Activated naive CD4-positive, alpha-beta T cell treated with anti-CD3 and anti-CD28 coated beads, Interleukin-2, amount 50 U/mL, for 24 hours (primary cell): ENCODE measurements around the gene POLD2.

ENCODE experiments used
- H3K27ac Mint-ChIP-seq: one replicate; pipeline ENCODE4 v1.8.0; 2021; ENCODE audit warnings: mild to moderate bottlenecking, mixed read lengths
- H3K27me3 Mint-ChIP-seq: one replicate; pipeline ENCODE4 v1.8.0; 2021; ENCODE audit warnings: mixed read lengths
- H3K36me3 Mint-ChIP-seq: one replicate; pipeline ENCODE4 v1.8.0; 2021; ENCODE audit warnings: mixed read lengths
- H3K4me1 Mint-ChIP-seq: one replicate; pipeline ENCODE4 v1.8.0; 2021; ENCODE audit warnings: mixed read lengths
- H3K4me3 Mint-ChIP-seq: one replicate; pipeline ENCODE4 v1.8.0; 2021; ENCODE audit warnings: mild to moderate bottlenecking, mixed read lengths
- H3K9me3 Mint-ChIP-seq: one replicate; pipeline ENCODE4 v1.8.0; 2021; ENCODE audit warnings: mixed read lengths

Gene POLD2

GRCh38 chr7:44156453-44157010, 33.2 kb upstream of the POLD2 start:
- no peaks in the 10 kb centered on the region for H3K36me3 Mint-ChIP-seq
- no peaks in the 10 kb centered on the region for H3K4me1 Mint-ChIP-seq
- no peak overlapping the region for H3K27ac Mint-ChIP-seq
- no peaks in the 10 kb centered on the region for H3K9me3 Mint-ChIP-seq
- no peak overlapping the region for H3K4me3 Mint-ChIP-seq
- no peaks in the 10 kb centered on the region for H3K27me3 Mint-ChIP-seq

GRCh38 chr7:44155191-44156185, 32.1 kb upstream of the POLD2 start:
- Mint-ChIP-seq H3K4me1 (no peaks in the 10 kb centered on the region), H3K27ac (no peak overlapping the region), H3K36me3 (no peaks in the 10 kb centered on the region), H3K27me3 (no peaks in the 10 kb centered on the region), H3K9me3 (no peaks in the 10 kb centered on the region), H3K4me3 (no peak overlapping the region)

- H3K4me1 Mint-ChIP-seq, result no peaks in the 10 kb centered on the region
- no peaks in the 10 kb centered on the region for H3K9me3 Mint-ChIP-seq
- no peaks in the 10 kb centered on the region for H3K27me3 Mint-ChIP-seq
- H3K27ac Mint-ChIP-seq, result no peak overlapping the region
- no peak overlapping the region for H3K4me3 Mint-ChIP-seq
- H3K36me3 Mint-ChIP-seq, result no peaks in the 10 kb centered on the region
Measured at GRCh38 chr7:44154703-44155102, 31.4 kb upstream of the POLD2 start.

GRCh38 chr7:44153948-44154335, 30.6 kb upstream of the POLD2 start:
- Mint-ChIP-seq H3K27me3 (no peaks in the 10 kb centered on the region), H3K27ac (no peak overlapping the region), H3K36me3 (no peaks in the 10 kb centered on the region), H3K4me1 (no peaks in the 10 kb centered on the region), H3K4me3 (no peak overlapping the region), H3K9me3 (no peaks in the 10 kb centered on the region)

- Mint-ChIP-seq H3K4me1 (no peaks in the 10 kb centered on the region), H3K36me3 (no peaks in the 10 kb centered on the region), H3K27ac (no peak overlapping the region), H3K27me3 (no peaks in the 10 kb centered on the region), H3K9me3 (no peaks in the 10 kb centered on the region), H3K4me3 (no peak overlapping the region)
Measured at GRCh38 chr7:44152971-44153947, 29.9 kb upstream of the POLD2 start.

DNA sequence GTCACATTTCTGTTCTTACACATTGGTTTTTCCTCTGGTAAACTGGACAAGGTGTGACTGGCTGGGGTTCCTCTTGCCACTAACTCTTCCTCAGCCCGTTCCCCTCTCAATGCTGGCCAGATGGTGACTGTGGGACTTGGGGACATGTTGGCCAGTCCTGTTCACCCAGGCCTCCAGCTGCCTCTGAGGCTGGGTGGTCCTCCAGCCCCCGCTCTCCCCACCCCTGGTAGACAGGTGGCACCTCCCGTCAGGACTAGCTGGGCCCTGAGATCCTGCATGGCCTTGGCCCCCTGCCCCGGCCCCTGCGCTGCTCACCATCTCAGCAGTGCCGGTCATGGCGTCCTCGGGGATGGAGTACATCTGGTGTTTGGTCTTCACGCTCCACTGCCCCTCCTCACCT, 28.6 kb upstream of the POLD2 start:
- no peaks in the 10 kb centered on the region for H3K27me3 Mint-ChIP-seq
- no peaks in the 10 kb centered on the region for H3K36me3 Mint-ChIP-seq
- H3K4me1 Mint-ChIP-seq, result no peaks in the 10 kb centered on the region
- H3K4me3 Mint-ChIP-seq, result no peak overlapping the region
- no peak overlapping the region for H3K27ac Mint-ChIP-seq
- no peaks in the 10 kb centered on the region for H3K9me3 Mint-ChIP-seq

- Mint-ChIP-seq H3K27me3 (no peaks in the 10 kb centered on the region), H3K4me1 (no peaks in the 10 kb centered on the region), H3K9me3 (no peaks in the 10 kb centered on the region), H3K4me3 (no peak overlapping the region), H3K27ac (no peak overlapping the region), H3K36me3 (no peaks in the 10 kb centered on the region)
Measured at GRCh38 chr7:44150966-44151941, 27.9 kb upstream of the POLD2 start.

GRCh38 chr7:44150466-44150832, 27.1 kb upstream of the POLD2 start:
- Mint-ChIP-seq H3K9me3 (no peaks in the 10 kb centered on the region), H3K4me1 (peaks cover 2% of the 10 kb centered on the region), H3K27ac (no peak overlapping the region), H3K4me3 (no peak overlapping the region), H3K27me3 (no peaks in the 10 kb centered on the region), H3K36me3 (no peaks in the 10 kb centered on the region)

- Mint-ChIP-seq H3K9me3 (no peaks in the 10 kb centered on the region), H3K36me3 (no peaks in the 10 kb centered on the region), H3K27me3 (no peaks in the 10 kb centered on the region), H3K4me1 (peaks cover 7% of the 10 kb centered on the region), H3K4me3 (no peak overlapping the region), H3K27ac (no peak overlapping the region)
Measured at GRCh38 chr7:44149571-44150465, 26.5 kb upstream of the POLD2 start.

DNA sequence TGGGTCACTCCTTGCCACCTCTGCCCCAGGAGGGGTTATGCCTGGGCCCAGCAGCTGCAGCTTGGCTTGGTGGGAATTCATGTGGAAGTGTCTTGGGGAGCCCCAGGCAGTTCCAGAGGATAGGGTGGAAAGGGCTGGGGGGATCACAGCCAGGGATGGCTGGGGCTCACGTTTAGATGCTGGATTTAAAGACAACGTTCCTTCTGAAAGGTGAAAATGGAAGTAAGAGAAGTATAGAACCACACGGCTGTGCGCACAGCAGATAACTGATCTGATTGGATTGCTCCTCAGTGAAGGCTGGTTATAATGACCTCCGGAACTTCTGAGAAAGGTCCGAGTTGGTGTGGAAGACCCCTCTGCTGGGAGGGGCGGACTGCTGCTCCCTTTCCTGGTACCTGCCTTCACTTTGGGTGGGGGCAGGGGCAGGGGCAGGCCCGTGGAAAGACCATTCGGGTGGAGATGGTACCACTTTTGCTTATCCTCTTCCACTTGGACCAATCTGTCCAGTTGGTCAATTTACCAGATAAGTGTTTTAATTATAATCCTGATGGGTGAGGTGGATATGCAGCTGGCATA, 25.7 kb upstream of the POLD2 start:
- Mint-ChIP-seq H3K9me3 (no peaks in the 10 kb centered on the region), H3K4me1 (peaks cover 7% of the 10 kb centered on the region), H3K27ac (no peak overlapping the region), H3K4me3 (no peak overlapping the region), H3K36me3 (no peaks in the 10 kb centered on the region), H3K27me3 (no peaks in the 10 kb centered on the region)

DNA sequence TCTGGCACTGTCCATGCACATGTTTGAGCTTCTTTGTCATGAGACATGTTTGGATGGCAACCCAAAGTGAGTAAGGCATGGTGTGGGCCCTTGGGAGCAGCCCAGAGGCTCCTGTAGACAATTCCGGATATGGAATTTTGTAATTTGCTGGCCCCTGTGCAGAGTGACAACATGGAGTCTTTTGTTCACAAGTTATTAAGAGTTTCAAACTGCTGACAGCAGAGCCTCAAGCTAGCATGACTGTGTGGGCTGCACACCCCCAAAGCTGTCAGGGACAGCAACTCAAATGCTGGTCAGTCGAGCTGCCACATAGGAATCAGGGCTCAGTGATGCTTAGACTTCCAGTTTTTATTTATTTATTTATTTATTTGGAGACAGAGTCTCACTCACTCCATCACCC, 24.8 kb upstream of the POLD2 start:
- Mint-ChIP-seq H3K27me3 (no peaks in the 10 kb centered on the region), H3K4me1 (peaks cover 7% of the 10 kb centered on the region), H3K36me3 (no peaks in the 10 kb centered on the region), H3K4me3 (no peak overlapping the region), H3K27ac (no peak overlapping the region), H3K9me3 (no peaks in the 10 kb centered on the region)

DNA sequence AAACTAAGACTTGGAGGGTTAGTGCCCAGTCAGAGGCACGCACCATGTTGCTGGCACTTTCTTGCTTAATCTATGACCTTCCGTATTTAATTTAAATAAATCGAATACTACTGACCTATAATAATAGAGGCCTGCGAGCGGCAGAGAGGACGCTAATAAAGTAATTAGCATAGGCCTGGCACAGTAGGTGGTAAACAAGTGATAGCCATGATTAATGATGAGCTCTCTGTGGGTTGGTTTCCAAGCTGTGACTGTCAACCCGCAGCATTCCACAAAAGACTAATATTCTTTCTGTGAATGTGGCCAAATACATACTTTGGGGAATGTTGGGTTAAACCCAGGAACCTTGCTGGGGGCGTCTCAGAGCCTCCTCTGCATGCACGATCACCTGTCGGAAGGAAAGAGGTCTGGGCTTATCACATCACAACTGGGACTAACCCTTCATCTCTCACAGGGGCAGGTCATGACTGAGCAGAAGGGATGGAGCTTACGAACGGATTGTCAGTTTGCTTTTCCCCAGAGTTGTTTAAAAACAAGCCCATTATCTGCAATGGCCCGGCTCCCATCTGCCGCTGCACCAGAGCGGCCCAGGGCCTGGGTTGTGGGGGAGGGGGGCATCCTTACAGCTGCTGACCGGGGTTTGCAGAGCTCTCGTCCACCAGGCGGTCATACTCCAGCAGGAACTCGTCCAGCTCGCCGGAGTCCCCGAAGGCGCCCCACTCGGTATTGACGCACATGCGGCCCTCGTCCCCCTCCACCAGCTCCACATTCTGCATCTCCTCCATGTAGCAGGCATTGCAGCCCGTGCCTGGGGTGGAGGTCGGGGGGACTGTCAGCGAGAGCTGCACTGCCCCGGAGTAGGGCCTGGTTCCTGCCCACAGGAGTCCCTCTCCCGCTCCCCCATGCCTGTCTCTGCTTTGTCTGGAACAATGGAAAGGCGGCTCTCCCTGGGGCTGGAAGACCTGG, 24.0 kb upstream of the POLD2 start:
- no peaks in the 10 kb centered on the region for H3K36me3 Mint-ChIP-seq
- H3K4me3 Mint-ChIP-seq, result peak overlapping the region; percentile 61
- H3K27me3 Mint-ChIP-seq, result no peaks in the 10 kb centered on the region
- H3K9me3 Mint-ChIP-seq, result no peaks in the 10 kb centered on the region
- peaks cover 7% of the 10 kb centered on the region for H3K4me1 Mint-ChIP-seq
- H3K27ac Mint-ChIP-seq, result no peak overlapping the region
